SK-N-SH (cell line): Measurements from ENCODE around the gene TMEM72. TPM values are rescaled to one million over a fixed set of nuclear protein-coding genes. Genes with fewer than 3 reads are reported as not detected.

Experiments
- CTCF ChIA-PET: fragments of 300-600, 350-600 bp; formaldehyde crosslinking; extraction: SDS; loops from one replicate; lab custom pipeline; 2021; lab: Yijun Ruan, JAX
- POLR2A ChIA-PET: fragments of 350-600 bp; sonication (Branson Sonifier 250); formaldehyde crosslinking; extraction: SDS; loops from one replicate; lab custom pipeline; 2020; ENCODE audit warnings: antibody characterized with exemption, inconsistent platforms; lab: Yijun Ruan, JAX
- DNase-seq: peaks from one replicate; pipeline ENCODE4 v3.0.0; 2012
- H2AFZ ChIP-seq: fragments of 200-600 bp; sonication (generic); 2 replicates; pipeline ENCODE4 v1.8.1; 2016; ENCODE audit warnings: antibody characterized with exemption, mild to moderate bottlenecking, low read depth
- H3F3A ChIP-seq: fragments of 200-600 bp; sonication (generic); replicated peaks from 2 replicates; pipeline ENCODE3; 2016; ENCODE audit warnings: antibody characterized with exemption, mild to moderate bottlenecking; ENCODE audit not compliant: insufficient read depth
- H3K27ac ChIP-seq, 2 experiments: fragments of 200-500 bp in 1 of 2; fragments of 200-600 bp in 1 of 2; sonication (Bioruptor generic) in 1 of 2; sonication (generic), shearing (Covaris generic) in 1 of 2; 2 replicates each; pipeline versions ENCODE4 v1.5.1 to v1.6.1; 2014 to 2016; ENCODE audit warnings: low read depth in 2 of 2, inconsistent platforms in 1 of 2, low read length in 1 of 2, mild to moderate bottlenecking in 1 of 2, mixed read lengths in 1 of 2
- H3K27me3 ChIP-seq: fragments of 200-600 bp; sonication (generic), shearing (Covaris generic); 2 replicates; pipeline ENCODE4 v1.6.1; 2016; ENCODE audit warnings: mixed run types; ENCODE audit not compliant: insufficient read depth
- H3K36me3 ChIP-seq, 2 experiments: fragments of 200-500 bp in 1 of 2; fragments of 200-600 bp in 1 of 2; sonication (Bioruptor generic) in 1 of 2; sonication (generic) in 1 of 2; replicated peaks in 1 of 2; 2 replicates each; pipeline versions ENCODE3 to v1.5.1; 2014 to 2016; ENCODE audit warnings: low read length in 1 of 2, mild to moderate bottlenecking in 1 of 2; ENCODE audit not compliant: insufficient read depth in 2 of 2, control insufficient read depth in 1 of 2
- H3K4me1 ChIP-seq, 2 experiments: fragments of 200-500 bp in 1 of 2; fragments of 200-600 bp in 1 of 2; sonication (Bioruptor generic) in 1 of 2; sonication (generic), shearing (Covaris generic) in 1 of 2; 2 replicates each; pipeline versions ENCODE4 v1.5.1 to v1.6.1; 2014 to 2016; ENCODE audit warnings: low read depth in 1 of 2, low read length in 1 of 2, mixed run types in 1 of 2; ENCODE audit not compliant: insufficient read depth in 2 of 2, control insufficient read depth in 1 of 2
- H3K4me2 ChIP-seq: fragments of 200-600 bp; sonication (generic), shearing (Covaris generic); 2 replicates; pipeline ENCODE4 v1.6.1; 2017; ENCODE audit warnings: mixed run types
- H3K4me3 ChIP-seq, 2 experiments: fragments of 200-500 bp in 1 of 2; fragments of 200-600 bp in 1 of 2; sonication (Bioruptor generic) in 1 of 2; sonication (generic), shearing (Covaris generic) in 1 of 2; 2 replicates each; pipeline versions ENCODE4 v1.5.1 to v1.8.1; 2014 to 2016; ENCODE audit warnings: low read depth in 2 of 2, inconsistent platforms in 1 of 2, low read length in 1 of 2, mild to moderate bottlenecking in 1 of 2, mixed read lengths in 1 of 2, moderate library complexity in 1 of 2
- H3K79me2 ChIP-seq: fragments of 200-600 bp; sonication (generic); 2 replicates; pipeline ENCODE4 v1.8.1; 2017; ENCODE audit warnings: mild to moderate bottlenecking; ENCODE audit not compliant: insufficient read depth
- H3K9ac ChIP-seq: fragments of 200-600 bp; sonication (generic); 2 replicates; pipeline ENCODE4 v1.6.1; 2017; ENCODE audit warnings: mixed run types
- H3K9me2 ChIP-seq: fragments of 200-600 bp; sonication (generic); 2 replicates; pipeline ENCODE4 v1.6.1; 2017; ENCODE audit warnings: mixed run types
- H3K9me3 ChIP-seq: fragments of 200-600 bp; sonication (generic); 2 replicates; pipeline ENCODE4 v1.6.1; 2017; ENCODE audit warnings: mixed run types, mild to moderate bottlenecking, moderate library complexity
- H4K20me1 ChIP-seq: fragments of 200-600 bp; sonication (generic); 2 replicates; pipeline ENCODE4 v1.6.1; 2017; ENCODE audit warnings: mild to moderate bottlenecking, mixed run types; ENCODE audit not compliant: insufficient read depth
- CHD2 ChIP-seq: fragments of 150-350 bp; IDR thresholded peaks from 2 replicates; pipeline ENCODE4 v1.6.1; 2018; ENCODE audit warnings: low read length; ENCODE audit not compliant: partially characterized antibody
- EP300 ChIP-seq, 2 experiments: IDR thresholded peaks; 2 replicates each; pipeline versions ENCODE4 v1.4.0 to v1.6.1; 2012; ENCODE audit warnings: borderline replicate concordance in 1 of 2, low read depth in 1 of 2, low read length in 1 of 2
- EZH2phosphoT487 ChIP-seq: fragments of 200-600 bp; sonication (generic); IDR thresholded peaks from 2 replicates; pipeline ENCODE4 v1.6.1; 2017; ENCODE audit warnings: low read depth, mixed run types, mild to moderate bottlenecking, antibody characterized with exemption, moderate library complexity, borderline replicate concordance
- FOXM1 ChIP-seq: IDR thresholded peaks from 2 replicates; pipeline ENCODE4 v1.4.0; 2012; ENCODE audit warnings: low read depth, mild to moderate bottlenecking
- GATA2 ChIP-seq: sonication (generic); formaldehyde crosslinking; IDR thresholded peaks from 2 replicates; pipeline ENCODE4 v1.5.0; 2020; ENCODE audit warnings: mild to moderate bottlenecking, missing genetic modification reagents
- JUND ChIP-seq: IDR thresholded peaks from 2 replicates; pipeline ENCODE4 v1.4.0; 2012
- MEF2A ChIP-seq: IDR thresholded peaks from 2 replicates; pipeline ENCODE4 v1.4.0; 2012; ENCODE audit warnings: low read depth, borderline replicate concordance
- MXI1 ChIP-seq: IDR thresholded peaks from 2 replicates; pipeline ENCODE4 v1.6.1; 2012; ENCODE audit warnings: mild to moderate bottlenecking, low read depth, low read length, improper control_type of control experiment
- PBX3 ChIP-seq: IDR thresholded peaks from 2 replicates; pipeline ENCODE4; 2012
- RAD21 ChIP-seq: IDR thresholded peaks from 2 replicates; pipeline ENCODE4 v1.6.1; 2012; ENCODE audit warnings: mild to moderate bottlenecking, low read length
- RFX5 ChIP-seq: IDR thresholded peaks from 2 replicates; pipeline ENCODE4 v1.6.1; 2012; ENCODE audit warnings: mild to moderate bottlenecking, improper control_type of control experiment, low read length
- SIN3A ChIP-seq: IDR thresholded peaks from 2 replicates; pipeline ENCODE4 v1.6.1; 2012; ENCODE audit warnings: low read depth, mild to moderate bottlenecking, low read length, moderate library complexity, borderline replicate concordance
- TCF12 ChIP-seq: IDR thresholded peaks from 2 replicates; pipeline ENCODE4 v1.4.0; 2012
- USF2 ChIP-seq: fragments of 150-350 bp; IDR thresholded peaks from 2 replicates; pipeline ENCODE4 v1.6.1; 2017; ENCODE audit warnings: antibody characterized with exemption, low read length, low read depth, borderline replicate concordance
- WGBS: methylation state at CpG from one replicate; pipeline ENCODE4 v1.1.6; 2017; ENCODE audit warnings: low lambda C conversion rate; 5-methylcytosine and 5-hydroxymethylcytosine counted together
- polyA plus RNA-seq, 3 experiments: library from polyadenylated mRNA; depleted of rRNA; stranded (reverse); fragments of >200 nt; gene quantifications; 2 replicates each; pipeline ENCODE4 v1.2.3, GENCODE V29; 2012

The TMEM72 gene
- polyA plus RNA-seq, 1 of the 3 experiments (the other 2 are of a cell fraction), result not detected

- H3K27ac ChIP-seq, result no peak overlapping the region
- H3K27me3 ChIP-seq, result no peaks in the 10 kb centered on the region
- POLR2A ChIA-PET, result no interaction called here
- TF ChIP-seq SIN3A (no peak), MXI1 (no peak), FOXM1 (no peak), TCF12 (no peak), USF2 (no peak), PBX3 (no peak), RAD21 (no peak), JUND (no peak), CHD2 (no peak)
- no peak for DNase-seq
- no peak overlapping the region for H3K9ac ChIP-seq
- H4K20me1 ChIP-seq, result no peaks in the 10 kb centered on the region
- H2AFZ ChIP-seq, result no peak overlapping the region
- H3K79me2 ChIP-seq, result no peaks in the 10 kb centered on the region
- peaks cover 10 to 22% of the 10 kb centered on the region in 2 experiments; a peak in 1 of 4 replicates for H3K4me1 ChIP-seq
- peaks cover 0 to 11% of the 10 kb centered on the region in 2 experiments for H3K36me3 ChIP-seq
- no peaks in the 10 kb centered on the region for H3K9me2 ChIP-seq
- H3K9me3 ChIP-seq, result no peaks in the 10 kb centered on the region
- no peak overlapping the region for H3K4me2 ChIP-seq
- CTCF ChIA-PET, result interaction anchor here (9.6 kb wide), 1 partner anchor 35 kb away, joined by 81 read pairs; no protein-coding TSS in a partner anchor
- no peaks in the 10 kb centered on the region for H3F3A ChIP-seq
- H3K4me3 ChIP-seq, result no peak overlapping the region
- 88% methylated on average over 11 of the region's 11 CpGs for WGBS
Measured at GRCh38 chr10:44968500-44969400, 57.6 kb downstream of the TMEM72 start.

- Histone ChIP-seq H3K4me2 (no peak overlapping the region), H3K9ac (no peak overlapping the region), H3K36me3 (peaks cover 0 to 11% of the 10 kb centered on the region in 2 experiments), H3K27ac (no peak overlapping the region), H3K4me3 (no peak overlapping the region), H3K79me2 (no peaks in the 10 kb centered on the region), H4K20me1 (no peaks in the 10 kb centered on the region), H3K9me3 (no peaks in the 10 kb centered on the region), H3F3A (no peaks in the 10 kb centered on the region), H3K9me2 (no peaks in the 10 kb centered on the region), H3K4me1 (peaks cover 6 to 17% of the 10 kb centered on the region in 2 experiments; a peak in 3 of 4 replicates), H2AFZ (no peak overlapping the region), H3K27me3 (no peaks in the 10 kb centered on the region)
- POLR2A ChIA-PET, result no interaction called here
- 95% methylated on average over 8 of the region's 9 CpGs for WGBS
- CTCF ChIA-PET, result interaction anchor here (9.6 kb wide), 1 partner anchor 36 kb away, joined by 81 read pairs; no protein-coding TSS in a partner anchor
- no peak for TF ChIP-seq PBX3
- TF ChIP-seq EZH2phosphoT487, result no peak
- TF ChIP-seq EP300 (IDR thresholded peaks at IDR 0.05; ENCODE audit: borderline replicate concordance in 1 of 2, low read depth in 1 of 2, low read length in 1 of 2), result no peak
- no peak for TF ChIP-seq GATA2
- no peak for TF ChIP-seq RFX5
- no peak for TF ChIP-seq MEF2A
- no peak for DNase-seq
Measured at GRCh38 chr10:44969854-44970253, 58.7 kb downstream of the TMEM72 start.
